Muscle layer of colon (tissue), 2 donors: ENCODE results near the gene CAPNS1.

Experiments
- H3K27ac ChIP-seq: one replicate; pipeline ENCODE4 v1.7.0; 2013; ENCODE audit warnings: low read depth, mild to moderate bottlenecking, low read length, moderate library complexity
- H3K27me3 ChIP-seq, 2 donors: one replicate each; pipeline ENCODE4 v1.7.0; 2013; ENCODE audit warnings: low read length in 2 of 2, mild to moderate bottlenecking in 2 of 2; ENCODE audit not compliant: insufficient read depth in 2 of 2, control insufficient read depth in 1 of 2
- H3K36me3 ChIP-seq: one replicate; pipeline ENCODE4 v1.7.0; 2013; ENCODE audit warnings: mild to moderate bottlenecking, low read length; ENCODE audit not compliant: insufficient read depth
- H3K4me1 ChIP-seq: one replicate; pipeline ENCODE4 v1.7.0; 2013; ENCODE audit warnings: mild to moderate bottlenecking, low read length; ENCODE audit not compliant: insufficient read depth
- H3K4me3 ChIP-seq, 2 donors: one replicate each; pipeline ENCODE4 v1.7.0; 2013; ENCODE audit warnings: low read length in 2 of 2, low read depth in 1 of 2, mild to moderate bottlenecking in 1 of 2, moderate library complexity in 1 of 2
- H3K9ac ChIP-seq: one replicate; pipeline ENCODE4 v1.7.0; 2013; ENCODE audit warnings: low read length
- H3K9me3 ChIP-seq: one replicate; pipeline ENCODE4 v1.7.0; 2013; ENCODE audit warnings: mild to moderate bottlenecking, low read length
- donor health status: abdominal sarcoma.
- donor health status: Adenocarcinoma of cecum.

CAPNS1 gene

DNA sequence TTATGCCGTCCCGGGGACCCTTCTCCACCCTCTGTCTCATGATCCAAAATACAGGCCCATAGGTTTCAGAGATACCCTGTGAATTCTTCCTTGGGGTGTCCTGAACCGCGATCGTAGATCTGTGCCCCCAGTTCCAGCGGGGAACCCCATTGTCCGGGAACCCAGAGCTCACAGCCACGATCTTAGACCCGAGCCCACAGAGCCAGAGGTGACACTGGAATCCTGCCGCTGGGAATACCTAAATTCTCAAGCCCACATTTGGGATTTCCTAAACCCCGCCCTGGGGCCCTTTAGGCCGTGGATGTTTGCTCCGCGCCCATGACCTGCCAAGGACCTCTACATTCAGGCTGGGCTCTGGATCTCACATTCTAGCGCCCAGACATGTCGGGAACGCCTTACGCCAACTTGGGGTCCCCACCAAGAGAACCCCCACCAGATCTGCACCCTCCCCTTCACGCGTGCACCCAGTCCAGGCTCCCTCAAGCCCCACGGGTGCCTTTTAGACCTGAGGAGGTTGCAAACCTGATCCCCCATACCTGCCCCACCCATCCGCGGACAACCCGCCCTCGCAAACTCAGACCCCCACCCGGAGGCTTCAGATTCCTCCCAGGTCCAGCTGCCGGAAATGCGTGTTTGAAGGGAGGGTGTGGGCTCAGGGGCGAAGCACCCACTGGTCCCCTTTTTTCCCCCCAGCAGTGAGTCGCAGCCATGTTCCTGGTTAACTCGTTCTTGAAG, 605 bp downstream of the CAPNS1 start:
- Histone ChIP-seq H3K9me3 (no peaks in the 10 kb centered on the region), H3K4me1 (peaks cover 22% of the 10 kb centered on the region), H3K27me3 (no peaks in the 10 kb centered on the region), H3K27ac (peak overlapping the region; percentile 99), H3K36me3 (peaks cover 24% of the 10 kb centered on the region), H3K4me3 (peak overlapping the region; percentile 84 to 96), H3K9ac (peak overlapping the region; percentile 100)

DNA sequence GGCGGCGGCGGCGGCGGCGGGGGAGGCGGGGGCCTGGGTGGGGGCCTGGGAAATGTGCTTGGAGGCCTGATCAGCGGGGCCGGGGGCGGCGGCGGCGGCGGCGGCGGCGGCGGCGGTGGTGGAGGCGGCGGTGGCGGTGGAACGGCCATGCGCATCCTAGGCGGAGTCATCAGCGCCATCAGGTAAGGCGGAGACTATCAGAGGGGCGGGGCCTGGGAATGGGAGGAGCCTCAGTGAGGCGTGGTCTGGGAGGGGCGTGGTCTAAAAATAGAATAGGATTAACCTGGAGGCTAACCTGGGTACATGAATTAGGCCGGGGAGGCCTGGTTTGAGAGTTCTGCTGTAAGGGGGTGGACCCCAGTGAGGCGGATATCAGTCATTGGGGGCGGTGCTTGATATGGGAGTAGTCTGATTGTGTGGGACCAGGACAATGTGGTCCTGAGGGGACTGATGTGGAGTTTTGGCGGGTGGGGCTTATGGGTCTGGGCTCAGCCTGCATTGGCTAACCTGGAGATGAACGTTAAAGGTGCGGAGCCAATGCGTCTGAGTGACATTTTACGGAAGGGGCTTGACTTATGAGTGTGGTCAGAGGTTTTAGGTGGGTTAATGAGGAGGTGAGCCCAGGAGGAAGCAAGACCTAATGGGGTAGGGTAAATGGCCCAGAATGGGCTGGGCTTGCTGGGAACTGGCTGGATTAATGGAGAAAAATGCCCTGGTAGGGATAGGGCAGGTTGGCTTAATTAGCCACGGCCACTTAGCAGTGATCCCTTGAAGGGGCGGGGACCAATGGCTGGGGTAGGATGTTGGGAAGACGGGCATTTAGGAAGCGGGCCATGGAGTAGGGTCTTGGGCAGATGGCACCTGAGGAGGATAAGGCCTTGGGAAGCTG, 1.4 kb downstream of the CAPNS1 start:
- Histone ChIP-seq H3K9me3 (no peaks in the 10 kb centered on the region), H3K27ac (peak overlapping the region; percentile 99), H3K36me3 (peaks cover 33% of the 10 kb centered on the region), H3K9ac (peak overlapping the region; percentile 27), H3K27me3 (no peaks in the 10 kb centered on the region), H3K4me3 (peak overlapping the region; percentile 44 to 96), H3K4me1 (peaks cover 21% of the 10 kb centered on the region)

GRCh38 chr19:36142046-36142445, 2.2 kb downstream of the CAPNS1 start:
- H3K36me3 ChIP-seq = peaks cover 40% of the 10 kb centered on the region
- H3K27ac ChIP-seq = no peak overlapping the region
- no peak overlapping the region for H3K9ac ChIP-seq
- peak overlapping the region in 1 of 2 donors; percentile 61 for H3K4me3 ChIP-seq
- peaks cover 14% of the 10 kb centered on the region for H3K4me1 ChIP-seq
- no peaks in the 10 kb centered on the region for H3K9me3 ChIP-seq
- no peaks in the 10 kb centered on the region for H3K27me3 ChIP-seq

- H3K4me1 ChIP-seq = peaks cover 11% of the 10 kb centered on the region
- H3K27me3 ChIP-seq = no peaks in the 10 kb centered on the region
- peaks cover 42% of the 10 kb centered on the region for H3K36me3 ChIP-seq
These were observed 2.6 kb downstream of the CAPNS1 start for GRCh38 chr19:36142496-36142895.

GRCh38 chr19:36144624-36145023, 4.8 kb downstream of the CAPNS1 start:
- peaks cover 51% of the 10 kb centered on the region for H3K36me3 ChIP-seq
- no peaks in the 10 kb centered on the region for H3K27me3 ChIP-seq
- no peak overlapping the region for H3K9ac ChIP-seq
- H3K9me3 ChIP-seq = no peaks in the 10 kb centered on the region
- peaks cover 11% of the 10 kb centered on the region for H3K4me1 ChIP-seq
- H3K4me3 ChIP-seq = no peak overlapping the region
- H3K27ac ChIP-seq = no peak overlapping the region

More at GRCh38 chr19:36142496-36142895, 2.6 kb downstream of the CAPNS1 start:
- no peaks in the 10 kb centered on the region for H3K9me3 ChIP-seq
- H3K4me3 ChIP-seq = no peak overlapping the region
- no peak overlapping the region for H3K27ac ChIP-seq
- H3K9ac ChIP-seq = no peak overlapping the region

- Histone ChIP-seq H3K36me3 (peaks cover 39% of the 10 kb centered on the region), H3K9ac (no peak overlapping the region), H3K4me3 (no peak overlapping the region), H3K27me3 (no peaks in the 10 kb centered on the region), H3K27ac (no peak overlapping the region), H3K9me3 (no peaks in the 10 kb centered on the region), H3K4me1 (peaks cover 23% of the 10 kb centered on the region)
These were observed 10.0 kb downstream of the CAPNS1 start for GRCh38 chr19:36149673-36150406.

DNA sequence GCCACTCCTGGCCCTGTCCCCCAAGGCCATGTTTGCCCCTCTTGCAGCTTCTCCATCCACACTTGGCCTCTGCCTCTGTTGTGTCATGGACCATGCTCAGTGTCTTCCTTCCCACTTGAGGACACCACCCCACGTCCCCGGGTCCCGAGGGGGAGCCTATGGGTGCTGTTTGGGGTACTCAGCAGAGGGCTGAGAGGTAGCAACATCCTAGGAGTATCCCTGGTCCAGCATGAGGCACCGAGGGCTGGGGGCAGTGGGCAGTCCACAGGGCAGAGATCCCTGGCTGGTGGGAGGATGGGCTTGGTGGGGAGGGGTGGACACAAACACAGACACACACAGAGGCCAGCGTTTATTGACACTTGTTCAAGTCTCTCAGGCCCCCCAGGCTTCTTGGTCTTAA, 10.7 kb downstream of the CAPNS1 start:
- peak overlapping the region; percentile 95 for H3K9ac ChIP-seq
- H3K27me3 ChIP-seq = no peaks in the 10 kb centered on the region
- peaks cover 34% of the 10 kb centered on the region for H3K36me3 ChIP-seq
- peak overlapping the region in 1 of 2 donors; percentile 72 for H3K4me3 ChIP-seq
- peaks cover 23% of the 10 kb centered on the region for H3K4me1 ChIP-seq
- H3K9me3 ChIP-seq = no peaks in the 10 kb centered on the region
- peak overlapping the region; percentile 98 for H3K27ac ChIP-seq

GRCh38 chr19:36151144-36152018, 11.5 kb downstream of the CAPNS1 start:
- H3K27me3 ChIP-seq = no peaks in the 10 kb centered on the region
- H3K27ac ChIP-seq = peak overlapping the region; percentile 98
- H3K36me3 ChIP-seq = peaks cover 26% of the 10 kb centered on the region
- peaks cover 23% of the 10 kb centered on the region for H3K4me1 ChIP-seq
- H3K9me3 ChIP-seq = no peaks in the 10 kb centered on the region
- peak overlapping the region; percentile 64 to 72 for H3K4me3 ChIP-seq
- peak overlapping the region; percentile 95 for H3K9ac ChIP-seq

GRCh38 chr19:36152019-36152351, 12.1 kb downstream of the CAPNS1 start:
- peak overlapping the region; percentile 95 for H3K9ac ChIP-seq

DNA sequence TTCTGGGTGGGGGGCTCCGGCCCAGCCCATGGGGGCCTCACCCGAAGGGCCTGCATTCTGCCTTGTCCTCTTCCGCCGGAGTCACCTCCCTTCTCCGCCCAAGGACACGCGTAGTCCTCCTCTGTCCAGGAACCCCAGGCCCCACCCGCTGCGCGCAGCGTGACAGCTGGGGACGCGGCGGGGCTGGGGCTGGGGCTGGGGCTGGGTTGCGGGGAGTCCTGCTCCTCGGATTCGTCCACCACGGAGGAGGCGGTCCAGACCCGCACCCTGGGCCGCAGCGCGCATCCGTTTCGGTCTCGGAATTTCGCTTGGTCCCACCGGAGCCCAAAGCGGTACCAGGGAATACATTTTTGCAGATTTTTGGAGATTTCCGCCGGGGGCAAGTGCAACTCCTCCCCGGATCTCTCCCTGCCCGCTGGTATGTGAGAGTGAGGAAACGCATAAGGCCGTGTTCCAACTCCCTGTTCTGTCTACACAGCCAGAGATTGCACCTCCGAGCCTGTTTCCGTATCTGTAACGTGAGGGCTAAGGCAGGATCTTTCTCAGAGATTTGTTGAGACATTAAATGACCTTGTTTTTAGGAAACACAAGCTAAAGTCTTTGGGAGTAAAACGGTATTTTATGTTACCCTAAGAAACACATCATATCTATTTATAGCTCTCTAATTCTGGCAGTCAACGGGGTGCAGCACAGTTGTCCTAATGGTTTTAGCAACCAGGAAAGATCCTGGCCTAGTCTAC, 12.7 kb downstream of the CAPNS1 start, which contains the start of gene COX7A1:
Gene COX7A1 (minus strand): TSS at position 96 of the 740 bp plus-strand sequence. CDS start 40 bp downstream, at position 56.
- Histone ChIP-seq H3K27me3 (no peaks in the 10 kb centered on the region), H3K4me1 (peaks cover 23% of the 10 kb centered on the region), H3K4me3 (peak within 1 kb of the TSS; percentile 64 to 72), H3K9me3 (no peaks in the 10 kb centered on the region), H3K27ac (peak within 1 kb of the TSS; percentile 98), H3K9ac (peak within 1 kb of the TSS; percentile 95), H3K36me3 (peaks cover 18% of the 10 kb centered on the region)

More at GRCh38 chr19:36152019-36152351, 12.1 kb downstream of the CAPNS1 start:
- H3K9me3 ChIP-seq = no peaks in the 10 kb centered on the region
- H3K4me1 ChIP-seq = peaks cover 23% of the 10 kb centered on the region
- H3K4me3 ChIP-seq = peak overlapping the region; percentile 64 to 72
- peaks cover 20% of the 10 kb centered on the region for H3K36me3 ChIP-seq
- H3K27ac ChIP-seq = peak overlapping the region; percentile 98
- H3K27me3 ChIP-seq = no peaks in the 10 kb centered on the region
